Measurements from ENCODE around the gene ADARB2. TPM values are rescaled to one million over a fixed set of nuclear protein-coding genes. Genes with fewer than 3 reads are reported as not detected.

The ADARB2 gene
- total and polyA plus RNA-seq, 2 donors, result 0.66 to 2.5 TPM

DNA sequence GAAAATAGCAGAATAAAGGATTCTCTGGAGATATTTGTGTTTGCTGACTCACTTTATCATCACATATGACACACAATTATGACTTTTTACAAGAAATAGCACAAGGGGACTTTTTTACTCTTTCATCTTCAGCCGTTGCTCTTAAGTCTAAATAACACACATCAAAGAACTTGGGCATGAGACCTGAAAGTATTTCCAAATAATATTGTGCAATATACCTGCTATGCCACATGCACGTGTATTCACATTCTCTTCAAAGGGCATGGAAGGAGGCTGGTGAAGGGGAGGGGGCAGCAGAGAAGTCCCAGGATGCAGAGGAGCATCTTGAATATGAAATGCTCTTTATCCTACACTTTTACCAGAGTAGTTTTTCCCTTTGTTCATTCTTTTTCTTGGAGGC lies 4.1 kb upstream of the ADARB2 start:
- 65% methylated on average over 2 of the region's 2 CpGs for WGBS
- Histone ChIP-seq H3K4me1 (ENCODE audit: control insufficient read depth in 2 of 2, insufficient read depth in 2 of 2, low read length in 2 of 2) (no peaks in the 10 kb centered on the region), H3K9me3 (ENCODE audit: control insufficient read depth in 2 of 2, insufficient read depth in 1 of 2, low read length in 1 of 2) (no peaks in the 10 kb centered on the region), H3K27ac (ENCODE audit: low read depth in 1 of 2, low read length in 1 of 2) (no peak overlapping the region), H3K36me3 (ENCODE audit: control insufficient read depth in 2 of 2, insufficient read depth in 2 of 2, low read length in 1 of 2) (no peaks in the 10 kb centered on the region), H3K27me3 (ENCODE audit: control insufficient read depth in 2 of 2, insufficient read depth in 1 of 2, low read length in 1 of 2) (peaks cover 24 to 36% of the 10 kb centered on the region in 2 donors), H3K4me3 (ENCODE audit: low read length in 2 of 2) (no peak overlapping the region)
- no peak for DNase-seq (ENCODE audit: low read depth in 6 of 9, low spot score in 9 of 9)

DNA sequence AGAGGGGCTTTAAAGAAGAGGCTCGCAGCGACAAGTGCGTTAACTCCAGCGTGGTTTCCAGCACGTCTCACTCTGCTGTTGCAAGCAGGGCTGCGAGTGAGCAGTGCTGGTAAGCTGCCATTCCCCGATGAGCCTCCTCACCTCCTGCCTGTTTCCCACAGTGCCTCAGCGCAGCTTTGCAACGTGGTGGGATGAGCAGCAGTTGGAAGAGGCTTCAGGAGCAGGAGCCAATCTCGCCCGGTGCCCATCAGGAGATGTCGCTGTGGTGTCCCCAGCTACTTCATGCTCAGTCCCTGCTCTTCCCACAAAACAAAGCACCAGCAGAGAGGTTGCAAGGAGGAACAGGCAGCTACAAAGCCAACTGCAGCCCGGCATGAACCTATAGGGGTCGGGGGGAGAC lies 2.4 kb upstream of the ADARB2 start:
- Histone ChIP-seq H3K27me3 (ENCODE audit: control insufficient read depth in 2 of 2, insufficient read depth in 1 of 2, low read length in 1 of 2) (peaks cover 38 to 51% of the 10 kb centered on the region in 2 donors), H3K27ac (ENCODE audit: low read depth in 1 of 2, low read length in 1 of 2) (no peak overlapping the region), H3K36me3 (ENCODE audit: control insufficient read depth in 2 of 2, insufficient read depth in 2 of 2, low read length in 1 of 2) (no peaks in the 10 kb centered on the region), H3K4me1 (ENCODE audit: control insufficient read depth in 2 of 2, insufficient read depth in 2 of 2, low read length in 2 of 2) (no peaks in the 10 kb centered on the region), H3K4me3 (ENCODE audit: low read length in 2 of 2) (no peak overlapping the region), H3K9me3 (ENCODE audit: control insufficient read depth in 2 of 2, insufficient read depth in 1 of 2, low read length in 1 of 2) (no peaks in the 10 kb centered on the region)
- DNase-seq (ENCODE audit: low read depth in 6 of 9, low spot score in 9 of 9), result no peak
- 69% methylated on average over 14 of the region's 14 CpGs for WGBS

DNA sequence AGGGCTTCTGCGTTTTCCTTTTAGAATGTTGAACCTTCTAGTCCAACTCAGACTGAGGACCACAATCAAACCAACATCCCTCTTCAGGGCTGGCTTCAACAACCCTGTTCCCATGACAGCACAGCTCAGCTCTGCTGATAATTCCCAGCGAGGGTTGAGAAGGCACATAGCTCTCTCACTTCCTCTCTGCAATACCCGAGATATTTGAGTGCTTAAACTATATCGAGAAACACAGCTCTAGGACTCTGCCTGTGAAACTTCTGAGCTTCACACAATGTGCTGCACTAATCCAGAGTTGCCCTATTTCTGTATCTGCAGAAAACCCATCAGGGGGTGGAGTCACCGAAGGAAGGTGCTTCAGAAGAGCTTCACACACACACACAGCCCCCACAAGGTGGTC lies 1.6 kb upstream of the ADARB2 start:
- DNase-seq (ENCODE audit: low read depth in 6 of 9, low spot score in 9 of 9), result no peak
- H3K4me1 ChIP-seq (ENCODE audit: control insufficient read depth in 2 of 2, insufficient read depth in 2 of 2, low read length in 2 of 2), result no peaks in the 10 kb centered on the region
- no peak overlapping the region for H3K4me3 ChIP-seq (ENCODE audit: low read length in 2 of 2)
- peaks cover 38 to 52% of the 10 kb centered on the region in 2 donors for H3K27me3 ChIP-seq (ENCODE audit: control insufficient read depth in 2 of 2, insufficient read depth in 1 of 2, low read length in 1 of 2)
- H3K9me3 ChIP-seq (ENCODE audit: control insufficient read depth in 2 of 2, insufficient read depth in 1 of 2, low read length in 1 of 2), result no peaks in the 10 kb centered on the region
- H3K27ac ChIP-seq (ENCODE audit: low read depth in 1 of 2, low read length in 1 of 2), result no peak overlapping the region
- no peaks in the 10 kb centered on the region for H3K36me3 ChIP-seq (ENCODE audit: control insufficient read depth in 2 of 2, insufficient read depth in 2 of 2, low read length in 1 of 2)
- 58% methylated on average over 5 of the region's 5 CpGs for WGBS

DNA sequence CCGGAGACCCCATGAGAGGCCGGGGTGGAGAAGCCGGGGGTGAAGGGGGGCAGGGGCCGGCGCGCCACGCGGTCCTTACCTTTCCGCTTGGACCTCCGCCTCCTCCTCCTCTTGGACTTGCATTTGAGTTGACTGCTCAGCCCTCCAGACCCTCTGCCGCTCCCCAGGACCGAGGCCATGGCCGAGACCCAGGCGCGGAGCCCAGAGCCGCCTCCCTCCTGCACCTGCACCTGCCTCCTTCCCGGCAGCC lies 428 bp downstream of the ADARB2 start:
- peak overlapping the region; percentile 22 to 30 for H3K4me3 ChIP-seq (ENCODE audit: low read length in 2 of 2)

DNA sequence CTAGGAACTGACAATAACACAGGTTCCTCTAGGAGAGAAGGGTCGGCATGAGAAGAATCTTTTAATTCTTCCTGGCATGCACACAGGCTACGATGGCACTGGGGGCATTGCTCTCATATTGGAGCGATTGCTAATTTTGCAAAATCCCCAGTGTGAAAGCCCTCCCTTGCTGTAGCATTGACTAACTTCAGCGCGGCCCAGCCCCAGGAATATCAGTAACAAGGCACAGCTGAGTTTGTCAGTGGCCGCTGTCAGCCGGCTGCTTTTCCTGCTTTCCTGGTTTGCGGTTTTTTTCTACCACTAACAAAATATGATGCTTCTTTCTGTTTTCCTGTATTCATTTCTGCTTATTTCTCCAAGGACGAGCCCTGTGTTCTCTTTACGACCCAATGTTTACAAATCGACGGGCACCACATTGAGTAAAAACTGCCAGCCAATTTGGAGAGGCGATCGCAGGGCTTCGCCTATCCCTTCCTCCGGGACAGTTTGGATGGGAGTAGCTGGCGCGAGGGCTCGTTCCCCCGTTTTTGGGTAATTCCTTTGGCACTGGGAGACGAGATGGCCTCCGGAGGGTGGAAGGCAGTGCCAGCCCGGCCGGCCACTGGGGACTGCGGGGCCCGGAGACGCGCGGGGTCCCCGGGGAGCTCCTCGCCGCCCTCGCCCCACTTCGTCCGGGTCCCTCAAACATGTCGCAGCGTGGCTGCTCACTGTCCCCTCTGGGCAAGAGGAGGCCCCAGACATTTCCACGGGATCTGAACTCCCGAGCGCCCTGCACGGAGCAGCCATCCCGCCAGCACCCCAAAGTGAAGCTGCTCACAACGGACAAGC lies 967 bp downstream of the ADARB2 start:
- Histone ChIP-seq H3K36me3 (ENCODE audit: control insufficient read depth in 2 of 2, insufficient read depth in 2 of 2, low read length in 1 of 2) (no peaks in the 10 kb centered on the region), H3K27me3 (ENCODE audit: control insufficient read depth in 2 of 2, insufficient read depth in 1 of 2, low read length in 1 of 2) (peaks cover 41 to 66% of the 10 kb centered on the region in 2 donors), H3K27ac (ENCODE audit: low read depth in 1 of 2, low read length in 1 of 2) (no peak overlapping the region), H3K4me1 (ENCODE audit: control insufficient read depth in 2 of 2, insufficient read depth in 2 of 2, low read length in 2 of 2) (no peaks in the 10 kb centered on the region), H3K4me3 (ENCODE audit: low read length in 2 of 2) (peak overlapping the region; percentile 22 to 30), H3K9me3 (ENCODE audit: control insufficient read depth in 2 of 2, insufficient read depth in 1 of 2, low read length in 1 of 2) (no peaks in the 10 kb centered on the region)
- no peak for DNase-seq (ENCODE audit: low read depth in 6 of 9, low spot score in 9 of 9)
- 3% methylated on average over 43 of the region's 43 CpGs for WGBS

More for the DNA sequence above, 428 bp downstream of the ADARB2 start:
- peaks cover 41 to 66% of the 10 kb centered on the region in 2 donors for H3K27me3 ChIP-seq (ENCODE audit: control insufficient read depth in 2 of 2, insufficient read depth in 1 of 2, low read length in 1 of 2)
- H3K4me1 ChIP-seq (ENCODE audit: control insufficient read depth in 2 of 2, insufficient read depth in 2 of 2, low read length in 2 of 2), result no peaks in the 10 kb centered on the region
- WGBS, result 3% methylated on average over 17 of the region's 17 CpGs
- no peaks in the 10 kb centered on the region for H3K9me3 ChIP-seq (ENCODE audit: control insufficient read depth in 2 of 2, insufficient read depth in 1 of 2, low read length in 1 of 2)
- H3K27ac ChIP-seq (ENCODE audit: low read depth in 1 of 2, low read length in 1 of 2), result no peak overlapping the region
- H3K36me3 ChIP-seq (ENCODE audit: control insufficient read depth in 2 of 2, insufficient read depth in 2 of 2, low read length in 1 of 2), result no peaks in the 10 kb centered on the region
- no peak for DNase-seq (ENCODE audit: low read depth in 6 of 9, low spot score in 9 of 9)

- H3K27me3 ChIP-seq (ENCODE audit: control insufficient read depth in 2 of 2, insufficient read depth in 1 of 2, low read length in 1 of 2), result peaks cover 41 to 66% of the 10 kb centered on the region in 2 donors
- no peaks in the 10 kb centered on the region for H3K4me1 ChIP-seq (ENCODE audit: control insufficient read depth in 2 of 2, insufficient read depth in 2 of 2, low read length in 2 of 2)
- no peak overlapping the region for H3K27ac ChIP-seq (ENCODE audit: low read depth in 1 of 2, low read length in 1 of 2)
- WGBS, result 38% methylated on average over 8 of the region's 8 CpGs
- no peak for DNase-seq (ENCODE audit: low read depth in 6 of 9, low spot score in 9 of 9)
- H3K4me3 ChIP-seq (ENCODE audit: low read length in 2 of 2), result no peak overlapping the region
- no peaks in the 10 kb centered on the region for H3K9me3 ChIP-seq (ENCODE audit: control insufficient read depth in 2 of 2, insufficient read depth in 1 of 2, low read length in 1 of 2)
- H3K36me3 ChIP-seq (ENCODE audit: control insufficient read depth in 2 of 2, insufficient read depth in 2 of 2, low read length in 1 of 2), result no peaks in the 10 kb centered on the region
These were observed 1.8 kb downstream of the ADARB2 start for GRCh38 chr10:1735562-1735961.

GRCh38 chr10:1734288-1734687 lies 3.0 kb downstream of the ADARB2 start:
- H3K27ac ChIP-seq (ENCODE audit: low read depth in 1 of 2, low read length in 1 of 2), result no peak overlapping the region
- no peaks in the 10 kb centered on the region for H3K36me3 ChIP-seq (ENCODE audit: control insufficient read depth in 2 of 2, insufficient read depth in 2 of 2, low read length in 1 of 2)
- DNase-seq (ENCODE audit: low read depth in 6 of 9, low spot score in 9 of 9), result no peak
- WGBS, result 87% methylated on average over 3 of the region's 3 CpGs
- H3K4me3 ChIP-seq (ENCODE audit: low read length in 2 of 2), result no peak overlapping the region
- no peaks in the 10 kb centered on the region for H3K9me3 ChIP-seq (ENCODE audit: control insufficient read depth in 2 of 2, insufficient read depth in 1 of 2, low read length in 1 of 2)
- peaks cover 36 to 59% of the 10 kb centered on the region in 2 donors for H3K27me3 ChIP-seq (ENCODE audit: control insufficient read depth in 2 of 2, insufficient read depth in 1 of 2, low read length in 1 of 2)
- no peaks in the 10 kb centered on the region for H3K4me1 ChIP-seq (ENCODE audit: control insufficient read depth in 2 of 2, insufficient read depth in 2 of 2, low read length in 2 of 2)

DNA sequence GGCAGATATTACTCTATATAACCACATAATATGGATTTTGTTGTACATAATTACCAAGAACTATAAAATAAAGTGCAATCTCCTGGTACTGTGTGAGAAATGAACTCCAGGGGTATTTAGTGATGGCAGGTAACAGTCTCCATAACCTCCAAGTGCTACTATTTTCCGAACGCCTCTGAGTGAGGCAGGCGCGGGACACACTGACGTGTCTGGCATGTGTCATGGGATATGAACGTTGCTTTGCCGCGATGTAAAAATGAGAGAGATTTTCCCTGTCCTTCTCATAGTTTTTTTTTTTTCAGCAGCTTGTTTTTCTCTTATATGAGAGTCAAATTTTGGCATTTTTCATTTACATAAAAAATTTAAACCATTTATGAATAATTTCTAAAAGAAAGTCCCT lies 3.6 kb downstream of the ADARB2 start:
- no peak for DNase-seq (ENCODE audit: low read depth in 6 of 9, low spot score in 9 of 9)
- Histone ChIP-seq H3K27me3 (ENCODE audit: control insufficient read depth in 2 of 2, insufficient read depth in 1 of 2, low read length in 1 of 2) (peaks cover 33 to 54% of the 10 kb centered on the region in 2 donors), H3K4me3 (ENCODE audit: low read length in 2 of 2) (no peak overlapping the region), H3K4me1 (ENCODE audit: control insufficient read depth in 2 of 2, insufficient read depth in 2 of 2, low read length in 2 of 2) (no peaks in the 10 kb centered on the region), H3K36me3 (ENCODE audit: control insufficient read depth in 2 of 2, insufficient read depth in 2 of 2, low read length in 1 of 2) (no peaks in the 10 kb centered on the region), H3K9me3 (ENCODE audit: control insufficient read depth in 2 of 2, insufficient read depth in 1 of 2, low read length in 1 of 2) (no peaks in the 10 kb centered on the region), H3K27ac (ENCODE audit: low read depth in 1 of 2, low read length in 1 of 2) (no peak overlapping the region)
- WGBS, result 93% methylated on average over 8 of the region's 8 CpGs

DNA sequence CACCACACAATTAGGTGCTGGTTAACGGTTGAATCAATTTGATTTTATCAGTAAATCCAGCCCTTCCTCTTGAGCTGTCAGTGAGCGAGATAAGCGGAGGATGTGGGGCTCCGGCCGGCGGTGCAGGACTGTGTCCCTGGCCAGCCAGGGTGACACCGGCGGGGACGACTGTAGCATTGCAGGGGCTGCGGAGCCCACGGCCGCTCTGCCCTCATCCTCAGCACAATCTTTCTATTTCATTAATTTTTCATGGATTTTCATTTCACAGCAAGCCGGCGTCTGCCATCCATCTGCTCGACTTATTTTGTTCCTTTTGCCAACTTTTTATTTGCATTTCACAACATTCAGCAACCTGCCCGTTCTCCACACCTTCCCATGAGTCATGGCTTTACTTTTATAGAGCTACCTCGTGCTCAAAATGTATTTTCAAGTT lies 4.7 kb downstream of the ADARB2 start:
- peaks cover 29 to 46% of the 10 kb centered on the region in 2 donors for H3K27me3 ChIP-seq (ENCODE audit: control insufficient read depth in 2 of 2, insufficient read depth in 1 of 2, low read length in 1 of 2)
- DNase-seq (ENCODE audit: low read depth in 6 of 9, low spot score in 9 of 9), result no peak
- H3K9me3 ChIP-seq (ENCODE audit: control insufficient read depth in 2 of 2, insufficient read depth in 1 of 2, low read length in 1 of 2), result no peaks in the 10 kb centered on the region
- H3K36me3 ChIP-seq (ENCODE audit: control insufficient read depth in 2 of 2, insufficient read depth in 2 of 2, low read length in 1 of 2), result no peaks in the 10 kb centered on the region
- H3K4me1 ChIP-seq (ENCODE audit: control insufficient read depth in 2 of 2, insufficient read depth in 2 of 2, low read length in 2 of 2), result no peaks in the 10 kb centered on the region
- H3K27ac ChIP-seq (ENCODE audit: low read depth in 1 of 2, low read length in 1 of 2), result no peak overlapping the region
- no peak overlapping the region for H3K4me3 ChIP-seq (ENCODE audit: low read length in 2 of 2)
- WGBS, result 33% methylated on average over 17 of the region's 17 CpGs

Measured in thymus (tissue), 11 donors.